HG02610 (cell line): ENCODE data around the gene ARL2BP.
A peak's percentile ranks its signal among the peaks of the same experiment; 100 is the strongest.

Experiments used
- ATAC-seq: cut with Tn5 transposase; IDR thresholded peaks from one replicate; pipeline ENCODE4 v1.9.1; 2021; ENCODE audit warnings: mild to moderate bottlenecking, moderate library complexity; ENCODE audit not compliant: unreplicated experiment

ARL2BP gene

GRCh38 chr16:57281791-57282190 is 36.7 kb downstream of the ARL2BP start:
- ATAC-seq: no peak

- ATAC-seq: no peak
These were observed 37.6 kb downstream of the ARL2BP start for GRCh38 chr16:57282510-57283213.

- ATAC-seq: no peak
These were observed 38.3 kb downstream of the ARL2BP start for GRCh38 chr16:57283214-57283958.

- no peak for ATAC-seq
These were observed 38.8 kb downstream of the ARL2BP start for GRCh38 chr16:57283959-57284208.

- no peak for ATAC-seq
These were observed 39.3 kb downstream of the ARL2BP start, which contains the start of gene PLLP for GRCh38 chr16:57284209-57284951. PLLP (minus strand) TSS chr16:57284672; CDS start chr16:57284540, 132 bp downstream.

GRCh38 chr16:57284952-57285363 is 39.9 kb downstream of the ARL2BP start:
- no peak for ATAC-seq

- ATAC-seq: no peak
These were observed 40.3 kb downstream of the ARL2BP start for GRCh38 chr16:57285379-57285778.

- no peak for ATAC-seq
These were observed 44.6 kb downstream of the ARL2BP start for GRCh38 chr16:57289391-57290257.

GRCh38 chr16:57297856-57298255 is 52.8 kb downstream of the ARL2BP start:
- no peak for ATAC-seq

GRCh38 chr16:57299009-57299718 is 54.1 kb downstream of the ARL2BP start:
- peak; percentile 9 for ATAC-seq

GRCh38 chr16:57299719-57300386 is 54.8 kb downstream of the ARL2BP start:
- peak; percentile 52 for ATAC-seq

GRCh38 chr16:57300387-57301125 is 55.5 kb downstream of the ARL2BP start:
- ATAC-seq: peak; percentile 82

- no peak for ATAC-seq
These were observed 56.2 kb downstream of the ARL2BP start for GRCh38 chr16:57301126-57301817.
